ENCODE data around the gene CYP19A1. TPM values are rescaled to one million over a fixed set of nuclear protein-coding genes. Genes with fewer than 3 reads are reported as not detected.
"Not testable (repeated sequence)": the region's sequence is repeated elsewhere in the genome, so short reads cannot be mapped to it uniquely, and the experiment has no call there.

CYP19A1 gene
- total and polyA plus RNA-seq, 7 donors, result 0.10 to 4.7 (median 0.22) TPM

DNA sequence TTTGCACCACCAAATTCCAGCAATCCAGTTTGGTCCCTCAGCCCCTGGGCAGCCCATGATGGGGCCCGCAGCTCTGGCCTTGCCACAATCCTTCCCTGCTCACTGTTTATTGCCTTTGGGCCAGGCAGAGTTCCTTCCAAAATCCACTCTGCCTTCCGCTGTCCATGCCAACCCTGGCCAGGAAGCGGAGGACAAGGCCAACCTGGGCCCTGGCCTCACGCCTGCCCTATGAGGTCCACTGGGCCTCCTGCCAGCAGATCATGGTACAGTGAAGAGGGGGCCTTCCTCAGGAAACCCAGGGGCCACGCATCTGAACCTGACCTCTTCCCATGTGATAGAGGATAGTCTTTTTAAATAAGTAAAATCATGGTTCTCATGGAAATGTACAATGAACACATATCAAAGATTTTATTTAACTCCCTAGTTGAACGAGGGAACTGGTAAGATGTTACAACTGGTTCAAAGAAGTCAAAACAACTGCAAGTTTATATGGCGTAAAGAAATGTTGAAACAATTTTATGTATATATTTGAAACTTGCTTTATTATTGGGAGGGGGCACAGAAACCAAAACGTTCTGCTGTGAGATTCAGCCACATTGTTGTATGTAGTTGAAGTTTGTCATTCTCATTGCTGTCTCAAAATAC lies 147.8 kb downstream of the CYP19A1 start:
- Histone ChIP-seq H3K27ac (peak overlapping the region; percentile 78), H3K27me3 (ENCODE audit: insufficient read depth in 3 of 3, low read length in 2 of 3) (no peaks in the 10 kb centered on the region), H3K4me1 (peaks cover 18% of the 10 kb centered on the region), H3K36me3 (ENCODE audit: insufficient read depth in 1 of 2, low read depth in 1 of 2) (no peaks in the 10 kb centered on the region), H3K9me3 (no peaks in the 10 kb centered on the region), H3K4me3 (no peak overlapping the region)
- intact Hi-C loops (cut with DNase I), result no loop called here
- DNase-seq (peak in 1 of 2 donors; percentile 23), ATAC-seq (peak; percentile 34 to 57 (median 46))
- WGBS, 3 donors, result 34 to 47% (median 37%) methylated on average over 8 of the region's 8 CpGs
- TF ChIP-seq, protein P1, sequence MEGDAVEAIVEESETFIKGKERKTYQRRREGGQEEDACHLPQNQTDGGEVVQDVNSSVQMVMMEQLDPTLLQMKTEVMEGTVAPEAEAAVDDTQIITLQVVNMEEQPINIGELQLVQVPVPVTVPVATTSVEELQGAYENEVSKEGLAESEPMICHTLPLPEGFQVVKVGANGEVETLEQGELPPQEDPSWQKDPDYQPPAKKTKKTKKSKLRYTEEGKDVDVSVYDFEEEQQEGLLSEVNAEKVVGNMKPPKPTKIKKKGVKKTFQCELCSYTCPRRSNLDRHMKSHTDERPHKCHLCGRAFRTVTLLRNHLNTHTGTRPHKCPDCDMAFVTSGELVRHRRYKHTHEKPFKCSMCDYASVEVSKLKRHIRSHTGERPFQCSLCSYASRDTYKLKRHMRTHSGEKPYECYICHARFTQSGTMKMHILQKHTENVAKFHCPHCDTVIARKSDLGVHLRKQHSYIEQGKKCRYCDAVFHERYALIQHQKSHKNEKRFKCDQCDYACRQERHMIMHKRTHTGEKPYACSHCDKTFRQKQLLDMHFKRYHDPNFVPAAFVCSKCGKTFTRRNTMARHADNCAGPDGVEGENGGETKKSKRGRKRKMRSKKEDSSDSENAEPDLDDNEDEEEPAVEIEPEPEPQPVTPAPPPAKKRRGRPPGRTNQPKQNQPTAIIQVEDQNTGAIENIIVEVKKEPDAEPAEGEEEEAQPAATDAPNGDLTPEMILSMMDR (IDR thresholded peaks at IDR 0.05), result no peak

DNA sequence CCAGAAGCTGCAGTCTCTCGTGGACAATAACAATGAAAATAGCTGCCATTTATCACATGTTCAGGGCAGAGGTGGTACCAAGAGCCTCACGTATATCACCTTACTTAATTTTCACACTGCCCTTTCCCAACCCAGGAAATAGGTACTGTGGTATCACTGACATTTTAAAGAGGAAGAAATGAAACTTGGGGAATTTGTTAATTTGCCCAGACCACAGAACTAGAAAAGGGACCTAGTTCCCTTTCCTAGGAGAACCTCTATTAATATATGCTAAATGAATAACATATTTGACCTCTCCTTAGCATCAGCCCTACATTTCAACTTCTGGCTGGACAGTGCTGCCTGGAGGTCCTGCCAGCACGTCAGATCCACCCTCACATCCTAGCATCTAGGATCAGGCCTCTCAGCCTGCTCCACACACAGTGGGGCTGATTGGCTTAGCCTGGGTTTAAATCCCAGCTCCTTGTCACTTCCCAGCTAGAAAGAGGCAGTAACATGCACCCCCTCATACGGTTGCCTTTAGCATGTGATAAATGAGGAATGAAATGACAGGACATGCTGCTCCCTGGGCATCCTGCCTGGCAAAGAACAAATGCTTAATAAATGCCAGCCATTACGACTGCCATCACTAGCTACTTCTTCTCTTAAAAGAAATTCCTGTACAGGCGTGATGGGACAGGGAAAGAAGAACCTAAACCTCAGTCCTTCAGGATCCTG lies 148.6 kb downstream of the CYP19A1 start:
- intact Hi-C loops (cut with DNase I), result no loop called here

DNA sequence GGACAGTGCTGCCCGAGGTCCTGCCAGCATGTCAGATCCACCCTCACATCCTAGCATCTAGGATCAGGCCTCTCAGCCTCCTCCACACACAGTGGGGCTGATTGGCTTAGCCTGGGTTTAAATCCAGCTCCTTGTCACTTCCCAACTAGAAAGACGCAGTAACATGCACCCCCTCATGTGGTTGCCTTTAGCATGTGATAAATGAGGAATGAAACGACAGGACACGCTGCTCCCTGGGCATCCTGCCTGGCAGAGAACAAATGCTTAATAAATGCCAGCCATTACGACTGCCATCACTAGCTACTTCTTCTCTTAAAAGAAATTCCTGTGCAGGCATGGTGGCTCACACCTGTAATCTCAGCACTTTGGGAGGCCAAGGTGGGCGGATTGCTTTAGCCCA lies 149.6 kb downstream of the CYP19A1 start:
- DNase-seq; H3K9me3 ChIP-seq; H3K4me3 ChIP-seq; H3K27me3 ChIP-seq (ENCODE audit: insufficient read depth in 3 of 3, low read length in 2 of 3); intact Hi-C loops (cut with DNase I); H3K27ac ChIP-seq; H3K36me3 ChIP-seq (ENCODE audit: insufficient read depth in 1 of 2, low read depth in 1 of 2); ATAC-seq: not testable (repeated sequence)
- peaks cover 18% of the 10 kb centered on the region for H3K4me1 ChIP-seq
- 48 to 76% (median 53%) methylated on average over 6 of the region's 6 CpGs for WGBS, 3 donors

More for the DNA sequence above, 148.6 kb downstream of the CYP19A1 start:
- H3K4me1 ChIP-seq, result peaks cover 18% of the 10 kb centered on the region
- DNase-seq (no peak), ATAC-seq (peak in 2 of 4 donors; percentile 31 to 39)
- H3K9me3 ChIP-seq, result no peaks in the 10 kb centered on the region
- no peaks in the 10 kb centered on the region for H3K27me3 ChIP-seq (ENCODE audit: insufficient read depth in 3 of 3, low read length in 2 of 3)
- TF ChIP-seq, protein P1 (IDR thresholded peaks at IDR 0.05), result no peak
- peak overlapping the region; percentile 78 for H3K27ac ChIP-seq
- no peak overlapping the region for H3K4me3 ChIP-seq
- no peaks in the 10 kb centered on the region for H3K36me3 ChIP-seq (ENCODE audit: insufficient read depth in 1 of 2, low read depth in 1 of 2)
- 36 to 53% (median 39%) methylated on average over 6 of the region's 6 CpGs for WGBS, 3 donors

DNA sequence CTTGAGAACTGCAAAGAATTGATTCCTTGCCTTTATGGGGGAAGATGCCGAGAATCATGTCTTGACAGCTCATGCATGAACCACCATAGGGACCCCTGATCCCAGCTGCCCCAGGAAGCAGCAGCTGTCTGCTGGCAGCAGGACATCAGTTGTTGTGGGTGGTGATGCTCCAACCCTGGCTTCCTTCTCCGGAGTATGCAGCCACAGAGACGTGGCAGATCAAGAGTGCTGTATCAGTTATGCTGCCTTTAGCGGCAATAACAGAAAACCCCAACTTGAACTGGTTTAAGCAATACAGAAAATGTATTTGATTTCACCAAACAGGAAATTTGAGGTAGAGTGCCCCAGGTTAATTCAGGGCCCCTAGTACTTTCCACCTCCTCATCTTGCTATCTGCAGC lies 151.5 kb downstream of the CYP19A1 start:
- Histone ChIP-seq H3K27me3 (ENCODE audit: insufficient read depth in 3 of 3, low read length in 2 of 3) (no peaks in the 10 kb centered on the region), H3K4me3 (no peak overlapping the region), H3K27ac (no peak overlapping the region), H3K36me3 (ENCODE audit: insufficient read depth in 1 of 2, low read depth in 1 of 2) (no peaks in the 10 kb centered on the region), H3K9me3 (no peaks in the 10 kb centered on the region), H3K4me1 (peaks cover 18% of the 10 kb centered on the region)
- WGBS, 3 donors, result 43 to 70% (median 51%) methylated on average over 4 of the region's 4 CpGs
- DNase-seq, result no peak
- intact Hi-C loops (cut with DNase I), result no loop called here
- ATAC-seq, result no peak
- TF ChIP-seq, protein P1 (IDR thresholded peaks at IDR 0.05), result no peak

DNA sequence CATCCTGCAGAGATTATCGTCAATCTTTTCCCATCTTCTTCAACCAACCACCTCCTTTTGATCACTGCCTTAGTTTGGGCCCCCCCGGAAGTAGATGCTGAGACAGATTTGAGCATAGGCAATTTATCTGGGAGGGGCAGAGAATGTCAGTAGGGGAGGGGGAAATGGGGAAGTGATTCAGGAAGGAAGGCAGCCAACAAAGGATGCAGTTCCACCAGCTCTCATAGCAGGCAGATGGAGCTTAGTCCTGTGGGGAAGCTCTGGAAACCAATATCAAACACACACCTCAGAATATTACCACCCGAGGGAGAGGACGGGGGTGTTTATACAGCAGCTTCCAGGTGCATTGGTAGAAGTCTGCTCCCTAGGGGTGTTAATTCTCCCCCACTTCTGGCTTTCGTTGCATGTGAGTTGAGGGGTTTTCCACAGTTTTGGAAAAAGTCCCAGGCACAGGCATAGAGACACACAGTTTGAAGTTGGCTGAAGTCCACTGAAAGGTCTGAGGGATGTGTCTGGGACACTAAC lies 152.2 kb downstream of the CYP19A1 start:
- H3K9me3 ChIP-seq, result no peaks in the 10 kb centered on the region
- intact Hi-C loops (cut with DNase I), result no loop called here

More for the DNA sequence above, 152.2 kb downstream of the CYP19A1 start:
- 63 to 67% (median 63%) methylated on average over 5 of the region's 5 CpGs for WGBS, 3 donors
- no peak overlapping the region for H3K4me3 ChIP-seq
- no peak overlapping the region for H3K27ac ChIP-seq
- H3K4me1 ChIP-seq, result peaks cover 16% of the 10 kb centered on the region
- TF ChIP-seq, protein P1 (IDR thresholded peaks at IDR 0.05), result no peak
- no peaks in the 10 kb centered on the region for H3K36me3 ChIP-seq (ENCODE audit: insufficient read depth in 1 of 2, low read depth in 1 of 2)
- DNase-seq, result no peak
- ATAC-seq, result no peak
- H3K27me3 ChIP-seq (ENCODE audit: insufficient read depth in 3 of 3, low read length in 2 of 3), result no peaks in the 10 kb centered on the region
